ENCODE measurements around the gene PRAF2. TPM values are rescaled to one million over a fixed set of nuclear protein-coding genes. Genes with fewer than 3 reads are reported as not detected.

Gene PRAF2
- total and polyA plus RNA-seq, 8 donors: 5.0 to 37.1 (median 9.8) TPM; not detected in 2

DNA sequence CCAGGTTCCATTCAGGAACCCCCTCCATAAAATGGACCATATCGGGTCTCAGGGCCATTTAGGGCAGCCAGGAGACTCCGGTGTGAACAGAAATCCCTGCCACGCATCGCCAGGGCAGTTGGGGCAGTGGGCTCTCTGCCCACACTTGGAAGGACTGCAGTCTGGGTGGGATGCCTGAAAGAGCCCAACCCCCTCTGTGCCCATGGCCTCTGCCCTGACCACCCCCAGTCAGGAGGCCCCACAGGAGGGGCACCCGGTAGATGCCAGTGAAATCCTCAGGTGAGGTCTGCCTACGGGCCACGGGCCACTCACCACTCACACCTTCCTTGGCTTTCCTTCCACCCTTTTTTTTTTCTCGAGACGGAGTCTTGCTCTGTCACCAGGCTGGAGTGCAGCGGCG is 4.8 kb downstream of the PRAF2 start:
- Histone ChIP-seq H3K4me3 (no peak overlapping the region), H3K4me1 (peaks cover 0 to 21% (median 12%) of the 10 kb centered on the region in 4 donors), H3K36me3 (peaks cover 0 to 44% (median 35%) of the 10 kb centered on the region in 4 donors), H3K27me3 (no peaks in the 10 kb centered on the region), H3K9me3 (peaks cover 0 to 8% (median 0%) of the 10 kb centered on the region in 4 donors), H3K27ac (no peak overlapping the region)
- TF ChIP-seq CTCF (IDR thresholded peaks at IDR 0.05): no peak
- intact Hi-C loops (cut with DNase I; ENCODE audit: low total_unique reads): loop anchor here (10.0 kb wide), 1 partner anchor 56 kb away; the partner anchor contains the start of gene GPKOW
- 87 to 93% (median 92%) methylated on average over 9 to 11 of the region's 11 CpGs for WGBS, 5 donors
- DNase-seq: no peak

GRCh38 chrX:49067285-49068120 is 6.3 kb downstream of the PRAF2 start:
- intact Hi-C loops (cut with DNase I; ENCODE audit: low total_unique reads): loop anchor here (10.0 kb wide), 1 partner anchor 57 kb away; the partner anchor contains the start of gene GPKOW
- H3K27ac ChIP-seq: no peak overlapping the region
- no peak overlapping the region for H3K4me3 ChIP-seq
- no peak for DNase-seq
- H3K4me1 ChIP-seq: peaks cover 0 to 8% (median 3%) of the 10 kb centered on the region in 4 donors
- peaks cover 0 to 55% (median 47%) of the 10 kb centered on the region in 4 donors for H3K36me3 ChIP-seq
- no peak for TF ChIP-seq POLR2AphosphoS5 (IDR thresholded peaks at IDR 0.05)
- no peak for TF ChIP-seq CTCF (IDR thresholded peaks at IDR 0.05)
- no peak for TF ChIP-seq EP300 (IDR thresholded peaks at IDR 0.05)
- no peak for TF ChIP-seq POLR2A (IDR thresholded peaks at IDR 0.05)
- no peaks in the 10 kb centered on the region for H3K9me3 ChIP-seq
- no peaks in the 10 kb centered on the region for H3K27me3 ChIP-seq
- WGBS, 5 donors: 84 to 100% (median 88%) methylated on average over 5 to 40 of the region's 41 CpGs

GRCh38 chrX:49066690-49067089 is 7.1 kb downstream of the PRAF2 start:
- Histone ChIP-seq H3K27ac (no peak overlapping the region), H3K4me1 (peaks cover 0 to under 1% (median 0%) of the 10 kb centered on the region in 4 donors), H3K4me3 (no peak overlapping the region), H3K27me3 (no peaks in the 10 kb centered on the region), H3K9me3 (no peaks in the 10 kb centered on the region), H3K36me3 (peaks cover 0 to 63% (median 55%) of the 10 kb centered on the region in 4 donors)
- intact Hi-C loops (cut with DNase I; ENCODE audit: low total_unique reads): loop anchor here (10.0 kb wide), 1 partner anchor 58 kb away; the partner anchor contains the start of gene GPKOW
- WGBS, 5 donors: 65 to 79% (median 77%) methylated on average over 7 to 9 of the region's 9 CpGs
- DNase-seq: no peak
- no peak for TF ChIP-seq POLR2AphosphoS5 (IDR thresholded peaks at IDR 0.05)
- no peak for TF ChIP-seq CTCF (IDR thresholded peaks at IDR 0.05)
- no peak for TF ChIP-seq POLR2A (IDR thresholded peaks at IDR 0.05)
- no peak for TF ChIP-seq EP300 (IDR thresholded peaks at IDR 0.05)

- Histone ChIP-seq H3K27me3 (no peaks in the 10 kb centered on the region), H3K36me3 (peaks cover 0 to 67% (median 55%) of the 10 kb centered on the region in 4 donors), H3K27ac (no peak overlapping the region), H3K9me3 (no peaks in the 10 kb centered on the region), H3K4me3 (no peak overlapping the region), H3K4me1 (no peaks in the 10 kb centered on the region)
- WGBS, 5 donors: 63 to 95% (median 85%) methylated on average over 2 of the region's 2 CpGs
- no peak for TF ChIP-seq POLR2AphosphoS5 (IDR thresholded peaks at IDR 0.05)
- TF ChIP-seq EP300 (IDR thresholded peaks at IDR 0.05): no peak
- no peak for TF ChIP-seq POLR2A (IDR thresholded peaks at IDR 0.05)
- no peak for TF ChIP-seq CTCF (IDR thresholded peaks at IDR 0.05)
- intact Hi-C loops (cut with DNase I; ENCODE audit: low total_unique reads): loop anchor here (10.0 kb wide), 1 partner anchor 59 kb away; the partner anchor contains the start of gene GPKOW
- DNase-seq: no peak
These were observed 7.5 kb downstream of the PRAF2 start for GRCh38 chrX:49066278-49066677.

All from stomach (tissue), 9 donors.